ENCODE results near the gene MBOAT2. TPM values are rescaled to one million over a fixed set of nuclear protein-coding genes. Genes with fewer than 3 reads are reported as not detected.

Gene MBOAT2
- polyA plus RNA-seq, 3 donors = 5.1 to 9.0 (median 5.5) TPM

DNA sequence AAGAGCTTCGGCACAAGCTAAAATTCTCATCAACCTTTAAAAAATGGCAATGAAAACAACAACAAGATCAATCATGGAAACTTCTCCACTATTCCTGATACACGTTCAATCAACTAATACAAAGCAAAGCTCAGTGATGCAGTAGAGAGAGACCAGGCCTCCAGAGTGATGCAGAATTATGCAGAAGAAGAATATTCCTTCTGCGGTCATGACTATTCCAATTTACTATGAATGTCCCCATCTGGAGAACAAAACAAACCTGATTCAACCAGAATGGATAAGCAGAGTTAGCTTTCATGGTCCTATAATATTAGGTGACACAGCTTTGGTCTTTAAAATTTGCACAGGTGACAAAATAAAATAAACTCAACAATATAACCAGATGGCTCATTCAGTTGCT is 12.5 kb upstream of the MBOAT2 start:
- intact Hi-C loops (cut with micrococcal nuclease) = no loop called here
- Histone ChIP-seq H3K79me2 (ENCODE audit: insufficient read depth, low read length) (no peaks in the 10 kb centered on the region), H3K4me3 (replicated peaks in 1 of 3; ENCODE audit: low read depth in 2 of 3, low read length in 3 of 3) (no peak overlapping the region), H3K36me3 (replicated peaks in 1 of 2; ENCODE audit: control insufficient read depth in 1 of 2, insufficient read depth in 2 of 2, low read length in 2 of 2) (no peaks in the 10 kb centered on the region), H3K4me1 (ENCODE audit: control insufficient read depth in 1 of 2, insufficient read depth in 2 of 2, low read length in 2 of 2) (no peaks in the 10 kb centered on the region), H4K20me1 (ENCODE audit: insufficient read depth, low read length) (no peaks in the 10 kb centered on the region), H3K4me2 (replicated peaks; ENCODE audit: extremely low read depth, low read length, poor library complexity, severe bottlenecking) (no peak overlapping the region), H3K9ac (ENCODE audit: insufficient read depth, low read length, poor library complexity, severe bottlenecking) (no peak overlapping the region), H3K27ac (ENCODE audit: low read depth in 1 of 2, low read length in 2 of 2) (no peak overlapping the region), H3K9me3 (replicated peaks in 1 of 2; ENCODE audit: control insufficient read depth in 1 of 2, insufficient read depth in 1 of 2, low read length in 2 of 2) (no peaks in the 10 kb centered on the region), H3K27me3 (ENCODE audit: control insufficient read depth in 2 of 2, insufficient read depth in 2 of 2, low read length in 2 of 2) (peaks cover 0 to 2% of the 10 kb centered on the region in 2 donors), H2AFZ (ENCODE audit: insufficient read depth, low read depth, low read length, poor library complexity, severe bottlenecking) (no peak overlapping the region)
- WGBS (ENCODE audit: insufficient coverage) = no CpG with 5 or more reads among the region's 3 CpGs
- TF ChIP-seq CTCF (IDR thresholded peaks at IDR 0.05) = no peak
- Mint-ChIP-seq H3K9me3 (peaks cover 0 to 2% (median 0%) of the 10 kb centered on the region in 7 donors), H3K36me3 (no peaks in the 10 kb centered on the region), H3K27me3 (ENCODE audit: low read depth in 3 of 3) (peaks cover 5 to 8% (median 6%) of the 10 kb centered on the region in 3 donors), H3K27ac (no peak overlapping the region), H3K4me3 (no peak overlapping the region), H3K4me1 (no peaks in the 10 kb centered on the region)
- no peak for DNase-seq

DNA sequence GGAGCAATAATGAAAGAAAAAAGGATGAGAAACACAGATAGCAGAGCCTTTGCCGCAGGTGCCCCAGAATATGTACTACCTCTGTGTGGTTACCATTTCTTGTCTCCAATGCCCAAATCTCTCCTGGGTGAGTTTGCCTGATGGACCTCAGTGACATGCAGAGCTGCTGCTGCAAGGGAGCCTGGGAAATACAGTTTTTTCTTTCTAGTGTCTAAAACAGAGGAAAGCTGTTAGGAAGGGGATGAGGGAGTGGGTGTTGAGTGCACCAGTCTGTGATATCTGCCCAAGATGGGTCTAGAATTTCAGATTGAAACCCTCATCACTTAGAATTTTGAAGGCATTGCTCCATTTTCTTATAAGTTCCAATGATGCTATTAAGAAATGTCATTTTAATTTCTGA is 9.9 kb upstream of the MBOAT2 start:
- WGBS (ENCODE audit: insufficient coverage) = 100% methylated on average over 1 of the region's 1 CpG

More for the DNA sequence above, 9.9 kb upstream of the MBOAT2 start:
- no peaks in the 10 kb centered on the region for H3K79me2 ChIP-seq (ENCODE audit: insufficient read depth, low read length)
- no peaks in the 10 kb centered on the region for H3K4me1 Mint-ChIP-seq
- peaks cover 4 to 8% (median 5%) of the 10 kb centered on the region in 3 donors for H3K27me3 Mint-ChIP-seq (ENCODE audit: low read depth in 3 of 3)
- no peak overlapping the region for H3K4me3 ChIP-seq (replicated peaks in 1 of 3; ENCODE audit: low read depth in 2 of 3, low read length in 3 of 3)
- no peak overlapping the region for H3K27ac ChIP-seq (ENCODE audit: low read depth in 1 of 2, low read length in 2 of 2)
- intact Hi-C loops (cut with micrococcal nuclease) = no loop called here
- no peaks in the 10 kb centered on the region for H3K36me3 ChIP-seq (replicated peaks in 1 of 2; ENCODE audit: control insufficient read depth in 1 of 2, insufficient read depth in 2 of 2, low read length in 2 of 2)
- H3K9me3 Mint-ChIP-seq = peaks cover 0 to 2% (median 0%) of the 10 kb centered on the region in 7 donors
- no peak overlapping the region for H3K9ac ChIP-seq (ENCODE audit: insufficient read depth, low read length, poor library complexity, severe bottlenecking)
- H3K4me1 ChIP-seq (ENCODE audit: control insufficient read depth in 1 of 2, insufficient read depth in 2 of 2, low read length in 2 of 2) = no peaks in the 10 kb centered on the region
- DNase-seq = no peak
- TF ChIP-seq CTCF (IDR thresholded peaks at IDR 0.05) = no peak
- no peak overlapping the region for H3K4me2 ChIP-seq (replicated peaks; ENCODE audit: extremely low read depth, low read length, poor library complexity, severe bottlenecking)
- H3K4me3 Mint-ChIP-seq = no peak overlapping the region
- peaks cover 0 to 2% of the 10 kb centered on the region in 2 donors for H3K27me3 ChIP-seq (ENCODE audit: control insufficient read depth in 2 of 2, insufficient read depth in 2 of 2, low read length in 2 of 2)
- no peaks in the 10 kb centered on the region for H4K20me1 ChIP-seq (ENCODE audit: insufficient read depth, low read length)
- H3K9me3 ChIP-seq (replicated peaks in 1 of 2; ENCODE audit: control insufficient read depth in 1 of 2, insufficient read depth in 1 of 2, low read length in 2 of 2) = no peaks in the 10 kb centered on the region
- H3K27ac Mint-ChIP-seq = no peak overlapping the region
- H3K36me3 Mint-ChIP-seq = no peaks in the 10 kb centered on the region
- H2AFZ ChIP-seq (ENCODE audit: insufficient read depth, low read depth, low read length, poor library complexity, severe bottlenecking) = no peak overlapping the region

All from CD14-positive monocyte (primary cell).